Activated naive CD4-positive, alpha-beta T cell treated with anti-CD3 and anti-CD28 coated beads, Interleukin-2, amount 50 U/mL, for 24 hours (primary cell): Measurements from ENCODE around the gene TSPAN3.

ENCODE experiments used
- H3K27ac Mint-ChIP-seq: one replicate; pipeline ENCODE4 v1.8.0; 2021; ENCODE audit warnings: mild to moderate bottlenecking, mixed read lengths
- H3K27me3 Mint-ChIP-seq: one replicate; pipeline ENCODE4 v1.8.0; 2021; ENCODE audit warnings: mixed read lengths
- H3K36me3 Mint-ChIP-seq: one replicate; pipeline ENCODE4 v1.8.0; 2021; ENCODE audit warnings: mixed read lengths
- H3K4me1 Mint-ChIP-seq: one replicate; pipeline ENCODE4 v1.8.0; 2021; ENCODE audit warnings: mixed read lengths
- H3K4me3 Mint-ChIP-seq: one replicate; pipeline ENCODE4 v1.8.0; 2021; ENCODE audit warnings: mild to moderate bottlenecking, mixed read lengths
- H3K9me3 Mint-ChIP-seq: one replicate; pipeline ENCODE4 v1.8.0; 2021; ENCODE audit warnings: mixed read lengths

Gene TSPAN3

GRCh38 chr15:77068633-77069032, 2.3 kb downstream of the TSPAN3 start:
- H3K4me1 Mint-ChIP-seq: peaks cover 53% of the 10 kb centered on the region
- H3K27me3 Mint-ChIP-seq: no peaks in the 10 kb centered on the region
- H3K36me3 Mint-ChIP-seq: peaks cover 2% of the 10 kb centered on the region
- H3K4me3 Mint-ChIP-seq: no peak overlapping the region
- H3K27ac Mint-ChIP-seq: no peak overlapping the region
- H3K9me3 Mint-ChIP-seq: no peaks in the 10 kb centered on the region

- Mint-ChIP-seq H3K36me3 (peaks cover 2% of the 10 kb centered on the region), H3K27me3 (no peaks in the 10 kb centered on the region), H3K27ac (no peak overlapping the region), H3K4me1 (peaks cover 54% of the 10 kb centered on the region), H3K9me3 (no peaks in the 10 kb centered on the region), H3K4me3 (no peak overlapping the region)
Measured at GRCh38 chr15:77067691-77068367, 3.1 kb downstream of the TSPAN3 start.

- Mint-ChIP-seq H3K27me3 (no peaks in the 10 kb centered on the region), H3K4me3 (no peak overlapping the region), H3K9me3 (no peaks in the 10 kb centered on the region), H3K4me1 (peaks cover 56% of the 10 kb centered on the region), H3K36me3 (peaks cover 2% of the 10 kb centered on the region), H3K27ac (no peak overlapping the region)
Measured at GRCh38 chr15:77066971-77067690, 3.8 kb downstream of the TSPAN3 start.

- H3K4me3 Mint-ChIP-seq: no peak overlapping the region
- no peak overlapping the region for H3K27ac Mint-ChIP-seq
- peaks cover 59% of the 10 kb centered on the region for H3K4me1 Mint-ChIP-seq
- H3K27me3 Mint-ChIP-seq: no peaks in the 10 kb centered on the region
- H3K9me3 Mint-ChIP-seq: no peaks in the 10 kb centered on the region
- H3K36me3 Mint-ChIP-seq: peaks cover 2% of the 10 kb centered on the region
Measured at GRCh38 chr15:77064539-77065308, 6.2 kb downstream of the TSPAN3 start.

GRCh38 chr15:77064063-77064462, 6.8 kb downstream of the TSPAN3 start:
- Mint-ChIP-seq H3K27ac (no peak overlapping the region), H3K36me3 (peaks cover 2% of the 10 kb centered on the region), H3K4me3 (no peak overlapping the region), H3K4me1 (peaks cover 59% of the 10 kb centered on the region), H3K9me3 (no peaks in the 10 kb centered on the region), H3K27me3 (no peaks in the 10 kb centered on the region)

- no peak overlapping the region for H3K27ac Mint-ChIP-seq
- no peaks in the 10 kb centered on the region for H3K9me3 Mint-ChIP-seq
- H3K36me3 Mint-ChIP-seq: no peaks in the 10 kb centered on the region
- no peak overlapping the region for H3K4me3 Mint-ChIP-seq
- peaks cover 59% of the 10 kb centered on the region for H3K4me1 Mint-ChIP-seq
- no peaks in the 10 kb centered on the region for H3K27me3 Mint-ChIP-seq
Measured at GRCh38 chr15:77063249-77063648, 7.7 kb downstream of the TSPAN3 start.

GRCh38 chr15:77060546-77060945, 10.4 kb downstream of the TSPAN3 start:
- Mint-ChIP-seq H3K4me1 (peaks cover 58% of the 10 kb centered on the region), H3K27ac (no peak overlapping the region), H3K9me3 (no peaks in the 10 kb centered on the region), H3K4me3 (no peak overlapping the region), H3K27me3 (no peaks in the 10 kb centered on the region), H3K36me3 (no peaks in the 10 kb centered on the region)

GRCh38 chr15:77059786-77060361, 11.0 kb downstream of the TSPAN3 start:
- H3K4me3 Mint-ChIP-seq: no peak overlapping the region
- H3K36me3 Mint-ChIP-seq: peaks cover 2% of the 10 kb centered on the region
- no peaks in the 10 kb centered on the region for H3K9me3 Mint-ChIP-seq
- H3K27ac Mint-ChIP-seq: no peak overlapping the region
- H3K27me3 Mint-ChIP-seq: no peaks in the 10 kb centered on the region
- peaks cover 58% of the 10 kb centered on the region for H3K4me1 Mint-ChIP-seq

- Mint-ChIP-seq H3K4me3 (no peak overlapping the region), H3K4me1 (peaks cover 59% of the 10 kb centered on the region), H3K27me3 (no peaks in the 10 kb centered on the region), H3K9me3 (no peaks in the 10 kb centered on the region), H3K36me3 (peaks cover 2% of the 10 kb centered on the region), H3K27ac (no peak overlapping the region)
Measured at GRCh38 chr15:77058468-77058867, 12.4 kb downstream of the TSPAN3 start.

- no peaks in the 10 kb centered on the region for H3K9me3 Mint-ChIP-seq
- H3K27ac Mint-ChIP-seq: peak overlapping the region; percentile 24
- peaks cover 59% of the 10 kb centered on the region for H3K4me1 Mint-ChIP-seq
- no peak overlapping the region for H3K4me3 Mint-ChIP-seq
- no peaks in the 10 kb centered on the region for H3K27me3 Mint-ChIP-seq
- H3K36me3 Mint-ChIP-seq: peaks cover 2% of the 10 kb centered on the region
Measured at GRCh38 chr15:77057685-77058084, 13.2 kb downstream of the TSPAN3 start.

GRCh38 chr15:77057072-77057471, 13.8 kb downstream of the TSPAN3 start:
- peaks cover 6% of the 10 kb centered on the region for H3K36me3 Mint-ChIP-seq
- peak overlapping the region; percentile 36 for H3K27ac Mint-ChIP-seq
- no peaks in the 10 kb centered on the region for H3K27me3 Mint-ChIP-seq
- no peaks in the 10 kb centered on the region for H3K9me3 Mint-ChIP-seq
- H3K4me1 Mint-ChIP-seq: peaks cover 56% of the 10 kb centered on the region
- no peak overlapping the region for H3K4me3 Mint-ChIP-seq

GRCh38 chr15:77053709-77054108, 17.2 kb downstream of the TSPAN3 start:
- no peaks in the 10 kb centered on the region for H3K9me3 Mint-ChIP-seq
- H3K4me3 Mint-ChIP-seq: no peak overlapping the region
- H3K27me3 Mint-ChIP-seq: no peaks in the 10 kb centered on the region
- peaks cover 11% of the 10 kb centered on the region for H3K36me3 Mint-ChIP-seq
- H3K4me1 Mint-ChIP-seq: peaks cover 33% of the 10 kb centered on the region
- no peak overlapping the region for H3K27ac Mint-ChIP-seq

- H3K9me3 Mint-ChIP-seq: no peaks in the 10 kb centered on the region
- H3K4me1 Mint-ChIP-seq: peaks cover 21% of the 10 kb centered on the region
- H3K27ac Mint-ChIP-seq: no peak overlapping the region
- peaks cover 12% of the 10 kb centered on the region for H3K36me3 Mint-ChIP-seq
- no peaks in the 10 kb centered on the region for H3K27me3 Mint-ChIP-seq
- H3K4me3 Mint-ChIP-seq: no peak overlapping the region
Measured at GRCh38 chr15:77052556-77052955, 18.4 kb downstream of the TSPAN3 start.

- Mint-ChIP-seq H3K36me3 (peaks cover 29% of the 10 kb centered on the region), H3K9me3 (no peaks in the 10 kb centered on the region), H3K4me1 (peaks cover 6% of the 10 kb centered on the region), H3K27ac (no peak overlapping the region), H3K4me3 (no peak overlapping the region), H3K27me3 (no peaks in the 10 kb centered on the region)
Measured at GRCh38 chr15:77048135-77048876, 22.6 kb downstream of the TSPAN3 start.
